GM19099 (cell line): ENCODE measurements around the gene CCDC57.

Source experiments
- POLR2A ChIP-seq: IDR thresholded peaks from 3 replicates; pipeline ENCODE4 v1.6.1; 2011; ENCODE audit warnings: low read depth; ENCODE audit not compliant: insufficient read length; ENCODE audit errors: extremely low read depth

CCDC57 gene

GRCh38 chr17:82240506-82241182 lies 28.0 kb upstream of the CCDC57 start:
- no peak for TF ChIP-seq POLR2A

DNA sequence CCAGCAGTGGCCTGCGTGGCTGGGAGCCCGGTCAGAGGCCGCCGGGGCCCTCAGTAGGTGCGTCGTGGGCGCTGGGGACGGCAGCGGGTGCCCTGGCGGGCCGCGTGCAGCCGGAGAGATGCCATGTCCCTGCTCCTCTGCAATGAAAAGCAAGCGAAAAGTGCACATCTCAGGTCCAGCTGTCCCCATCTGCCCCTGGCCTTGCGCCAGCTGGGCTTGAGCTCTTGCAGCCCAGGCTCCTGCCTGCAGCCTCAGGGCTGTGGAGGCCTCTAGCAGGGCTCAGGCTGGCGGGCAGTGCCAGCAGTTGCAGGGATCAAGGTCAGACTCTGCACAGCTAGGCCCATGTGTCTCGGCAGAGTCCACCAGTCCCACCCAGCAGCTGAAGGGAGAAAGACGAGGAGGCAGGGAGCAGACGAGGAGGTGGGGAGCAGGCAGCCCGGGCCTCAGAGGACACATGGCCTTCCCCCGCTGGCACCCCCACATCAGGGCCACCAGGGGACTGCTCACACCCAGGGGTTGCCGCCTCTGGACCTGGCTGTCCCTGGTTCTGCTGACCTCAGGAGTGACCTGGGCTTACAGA lies 27.4 kb upstream of the CCDC57 start:
- no peak for TF ChIP-seq POLR2A

DNA sequence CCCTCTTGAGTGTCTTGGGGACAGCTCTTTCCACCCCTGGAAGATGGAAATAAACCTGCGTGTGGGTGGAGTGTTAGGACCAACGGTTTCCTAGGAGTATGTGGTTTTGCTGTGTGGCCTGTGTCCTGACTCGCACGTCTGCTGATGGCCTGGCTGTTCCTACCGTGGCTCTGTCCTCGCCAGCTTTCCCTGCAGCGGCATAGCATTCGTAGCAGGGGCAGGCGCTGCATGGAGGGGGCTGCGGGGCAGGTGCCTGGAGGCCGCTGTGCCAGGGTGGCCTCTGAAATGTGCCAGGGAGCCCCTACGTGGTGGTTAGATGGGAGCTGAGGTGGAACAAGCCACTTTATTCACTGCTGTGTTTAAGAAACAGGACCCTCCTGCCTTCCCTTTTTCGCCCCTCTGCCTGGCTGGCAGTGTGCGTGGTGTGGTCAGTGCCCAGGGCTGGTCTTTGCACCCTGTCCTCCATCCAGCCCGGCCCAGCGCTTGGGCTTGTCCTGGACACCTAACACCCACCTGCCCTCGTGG lies 26.8 kb upstream of the CCDC57 start:
- TF ChIP-seq POLR2A = no peak

GRCh38 chr17:82238472-82239201 lies 26.0 kb upstream of the CCDC57 start:
- no peak for TF ChIP-seq POLR2A

GRCh38 chr17:82237746-82238471 lies 25.3 kb upstream of the CCDC57 start:
- TF ChIP-seq POLR2A = no peak

DNA sequence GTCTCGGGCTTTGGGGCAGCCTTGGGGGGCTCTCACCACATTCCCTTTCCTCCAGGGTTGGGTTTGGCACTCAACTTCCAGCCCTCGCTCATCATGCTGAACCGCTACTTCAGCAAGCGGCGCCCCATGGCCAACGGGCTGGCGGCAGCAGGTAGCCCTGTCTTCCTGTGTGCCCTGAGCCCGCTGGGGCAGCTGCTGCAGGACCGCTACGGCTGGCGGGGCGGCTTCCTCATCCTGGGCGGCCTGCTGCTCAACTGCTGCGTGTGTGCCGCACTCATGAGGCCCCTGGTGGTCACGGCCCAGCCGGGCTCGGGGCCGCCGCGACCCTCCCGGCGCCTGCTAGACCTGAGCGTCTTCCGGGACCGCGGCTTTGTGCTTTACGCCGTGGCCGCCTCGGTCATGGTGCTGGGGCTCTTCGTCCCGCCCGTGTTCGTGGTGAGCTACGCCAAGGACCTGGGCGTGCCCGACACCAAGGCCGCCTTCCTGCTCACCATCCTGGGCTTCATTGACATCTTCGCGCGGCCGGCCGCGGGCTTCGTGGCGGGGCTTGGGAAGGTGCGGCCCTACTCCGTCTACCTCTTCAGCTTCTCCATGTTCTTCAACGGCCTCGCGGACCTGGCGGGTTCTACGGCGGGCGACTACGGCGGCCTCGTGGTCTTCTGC lies 24.6 kb upstream of the CCDC57 start:
- TF ChIP-seq POLR2A = no peak

DNA sequence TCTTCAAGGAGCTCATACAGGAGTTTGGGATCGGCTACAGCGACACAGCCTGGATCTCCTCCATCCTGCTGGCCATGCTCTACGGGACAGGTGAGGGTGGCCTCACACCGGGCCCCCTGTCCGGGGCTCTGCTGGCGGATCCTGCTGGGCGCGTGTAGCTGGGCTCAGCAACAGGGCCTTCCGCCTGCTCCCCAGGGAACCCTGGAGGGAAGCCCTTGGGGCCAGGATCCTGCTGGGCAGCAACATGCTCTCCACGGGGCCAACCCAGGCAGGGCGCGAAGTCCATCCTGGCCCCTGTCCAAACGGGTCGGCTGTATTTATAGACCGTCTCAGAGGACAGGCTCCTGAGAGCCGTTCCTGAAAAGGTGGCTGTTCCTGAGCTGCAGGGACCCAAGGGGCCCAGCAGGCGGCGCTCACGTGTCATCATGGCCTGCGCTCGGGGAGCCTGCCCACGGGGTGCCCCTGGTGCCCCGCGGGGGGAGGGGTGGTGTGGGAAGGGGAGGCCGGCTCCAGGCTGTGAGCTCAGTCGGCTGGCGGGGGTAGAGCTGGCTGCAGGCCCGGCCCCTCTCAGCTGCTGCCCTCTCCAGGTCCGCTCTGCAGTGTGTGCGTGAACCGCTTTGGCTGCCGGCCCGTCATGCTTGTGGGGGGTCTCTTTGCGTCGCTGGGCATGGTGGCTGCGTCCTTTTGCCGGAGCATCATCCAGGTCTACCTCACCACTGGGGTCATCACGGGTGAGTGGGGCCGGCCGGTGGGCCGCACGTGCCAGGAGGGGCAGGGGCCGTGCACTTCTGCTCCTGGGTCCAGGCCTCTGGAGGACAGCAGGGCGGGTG lies 23.7 kb upstream of the CCDC57 start:
- TF ChIP-seq POLR2A = no peak

- TF ChIP-seq POLR2A = no peak
Observed at GRCh38 chr17:82235775-82236141, 23.1 kb upstream of the CCDC57 start.

DNA sequence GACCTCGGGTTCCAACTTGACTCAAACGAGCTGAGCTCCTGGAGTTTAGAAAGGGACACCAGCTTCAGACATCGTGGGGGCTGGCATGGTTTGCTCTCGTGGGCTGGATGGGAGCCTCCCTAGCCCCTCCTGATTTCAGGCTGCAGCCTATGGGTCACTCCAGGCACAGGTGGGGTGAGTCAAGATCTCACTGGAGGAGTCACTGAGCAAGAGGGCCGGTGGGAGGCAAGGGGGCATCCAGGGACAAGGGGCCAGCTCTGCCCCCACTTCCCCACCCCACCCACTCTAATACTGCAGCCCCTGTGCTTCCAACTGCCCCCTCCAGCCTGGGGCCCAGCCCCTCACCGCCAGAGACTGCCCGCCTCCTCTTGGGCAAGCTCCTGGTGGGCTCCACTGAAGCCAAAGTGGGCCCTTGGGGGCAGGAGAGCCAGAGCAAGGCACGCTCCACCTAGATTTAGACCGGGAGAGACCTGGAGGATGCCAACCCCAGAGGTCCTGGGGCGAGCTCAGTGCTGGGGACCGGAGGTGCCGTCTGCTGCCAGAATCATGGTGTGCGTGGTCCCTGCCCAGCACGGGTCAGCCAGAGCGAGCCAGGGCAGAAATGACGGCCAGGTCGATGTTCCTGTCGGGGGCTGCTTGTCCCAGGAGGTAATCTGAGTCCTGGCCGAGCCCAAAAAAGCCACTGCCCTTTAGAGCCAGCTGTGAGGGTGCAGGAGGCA lies 22.6 kb upstream of the CCDC57 start:
- TF ChIP-seq POLR2A = no peak

DNA sequence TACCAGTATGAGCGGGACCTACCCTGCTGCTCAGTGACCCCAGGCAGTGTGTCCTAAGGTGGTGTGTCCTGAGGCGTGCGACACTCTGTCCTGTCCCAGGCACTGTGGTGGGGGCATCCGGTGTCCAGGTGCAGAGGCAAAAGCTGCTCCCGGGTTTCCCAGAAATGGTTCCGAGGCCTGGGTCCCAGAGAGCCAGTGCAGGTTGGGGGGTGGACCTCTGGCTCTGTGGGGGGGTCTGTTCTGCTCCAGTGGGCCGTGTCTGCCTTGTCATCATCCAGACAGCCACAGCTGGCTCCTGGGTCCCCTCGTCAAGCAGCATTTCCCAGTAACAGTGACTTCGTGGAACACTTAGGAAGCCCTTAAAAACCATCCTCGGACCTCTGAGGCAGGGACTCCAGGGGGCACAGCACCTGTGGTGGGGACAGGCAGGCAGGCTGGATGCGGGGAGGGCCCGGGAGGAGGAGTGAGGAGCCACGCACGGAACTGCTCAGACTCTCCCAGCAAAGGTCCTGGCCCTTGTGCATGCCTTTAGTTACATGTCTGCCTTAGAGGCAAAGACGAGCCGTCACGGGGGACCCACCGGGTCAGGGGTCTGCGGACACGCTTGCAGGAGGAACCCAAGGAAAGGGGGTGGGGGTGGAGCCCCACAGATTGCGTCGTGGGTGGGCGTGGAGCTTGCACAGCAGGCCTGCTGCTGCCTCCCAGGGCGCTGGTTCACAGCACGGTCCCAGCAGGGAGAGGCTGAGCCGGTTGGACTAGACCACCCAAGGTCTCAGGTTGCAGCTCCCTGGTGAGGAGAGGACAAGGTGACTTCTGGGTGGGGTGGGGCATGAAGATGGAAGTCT lies 21.8 kb upstream of the CCDC57 start:
- no peak for TF ChIP-seq POLR2A

DNA sequence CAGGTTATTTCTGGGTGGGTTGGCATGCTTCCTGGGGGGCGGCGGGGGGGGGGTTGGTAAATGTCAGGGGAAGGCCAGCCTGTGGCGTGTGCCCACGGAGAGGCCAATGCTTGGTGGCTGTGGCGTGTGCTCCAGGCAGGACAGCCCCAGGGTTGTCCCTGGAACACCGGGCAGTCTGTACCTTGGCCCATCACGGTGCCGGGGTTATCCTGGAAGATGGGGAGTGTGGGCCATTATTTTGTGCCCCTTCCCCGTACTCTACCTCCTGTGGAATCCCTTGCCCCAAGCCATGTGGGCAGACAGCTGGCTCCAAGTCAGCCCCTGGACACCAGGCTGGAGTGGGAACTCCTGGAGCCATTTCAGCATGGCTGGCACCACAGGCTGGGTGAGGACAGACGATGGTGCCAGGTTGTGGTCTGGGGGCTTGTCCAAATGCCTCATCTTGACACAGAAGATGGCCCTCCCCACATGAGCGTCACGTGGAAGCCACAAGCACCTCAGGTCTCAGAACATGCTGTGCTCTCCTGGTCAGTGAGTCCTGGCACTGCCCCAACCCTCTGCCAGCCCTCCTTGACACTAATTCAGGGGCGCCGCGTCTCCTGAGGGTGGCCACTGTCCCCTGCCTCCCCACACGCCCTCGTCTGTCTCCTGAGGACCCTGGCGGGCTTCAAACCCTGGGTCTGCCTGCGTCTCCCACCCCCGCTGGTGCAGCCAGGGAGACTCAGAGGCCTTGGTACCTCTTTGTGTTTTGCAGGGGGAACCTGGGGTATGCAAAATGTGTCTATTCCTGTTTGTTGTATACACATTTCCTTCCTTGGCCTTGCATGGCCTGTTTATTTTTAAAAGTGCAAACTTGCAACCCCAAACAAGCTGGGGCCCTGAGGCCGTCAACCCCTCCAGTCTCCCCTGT lies 20.5 kb upstream of the CCDC57 start:
- TF ChIP-seq POLR2A = no peak

- no peak for TF ChIP-seq POLR2A
Observed at GRCh38 chr17:82232322-82232820, 19.7 kb upstream of the CCDC57 start.
